ENCODE results near the gene PRDM16. TPM values are rescaled to one million over a fixed set of nuclear protein-coding genes. Genes with fewer than 3 reads are reported as not detected.

PRDM16 gene
- total RNA-seq, 1 experiment from 2014 or later: 0.04 TPM

- DNase-seq (no peak), ATAC-seq (no peak)
- no peak overlapping the region for H3K4me2 ChIP-seq (ENCODE audit: low read length)
- H3K79me2 ChIP-seq (ENCODE audit: low read length): no peaks in the 10 kb centered on the region
- no peaks in the 10 kb centered on the region for H3K36me3 ChIP-seq (ENCODE audit: low read depth, low read length)
- no peak for TF ChIP-seq EZH2 (IDR thresholded peaks at IDR 0.05; ENCODE audit: low read length, unreplicated experiment)
- TF ChIP-seq, protein P1, sequence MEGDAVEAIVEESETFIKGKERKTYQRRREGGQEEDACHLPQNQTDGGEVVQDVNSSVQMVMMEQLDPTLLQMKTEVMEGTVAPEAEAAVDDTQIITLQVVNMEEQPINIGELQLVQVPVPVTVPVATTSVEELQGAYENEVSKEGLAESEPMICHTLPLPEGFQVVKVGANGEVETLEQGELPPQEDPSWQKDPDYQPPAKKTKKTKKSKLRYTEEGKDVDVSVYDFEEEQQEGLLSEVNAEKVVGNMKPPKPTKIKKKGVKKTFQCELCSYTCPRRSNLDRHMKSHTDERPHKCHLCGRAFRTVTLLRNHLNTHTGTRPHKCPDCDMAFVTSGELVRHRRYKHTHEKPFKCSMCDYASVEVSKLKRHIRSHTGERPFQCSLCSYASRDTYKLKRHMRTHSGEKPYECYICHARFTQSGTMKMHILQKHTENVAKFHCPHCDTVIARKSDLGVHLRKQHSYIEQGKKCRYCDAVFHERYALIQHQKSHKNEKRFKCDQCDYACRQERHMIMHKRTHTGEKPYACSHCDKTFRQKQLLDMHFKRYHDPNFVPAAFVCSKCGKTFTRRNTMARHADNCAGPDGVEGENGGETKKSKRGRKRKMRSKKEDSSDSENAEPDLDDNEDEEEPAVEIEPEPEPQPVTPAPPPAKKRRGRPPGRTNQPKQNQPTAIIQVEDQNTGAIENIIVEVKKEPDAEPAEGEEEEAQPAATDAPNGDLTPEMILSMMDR (conservative IDR thresholded peaks at IDR 0.05; ENCODE audit: low read depth, low read length): no peak
- TF ChIP-seq EZH2phosphoT487 (IDR thresholded peaks at IDR 0.05; ENCODE audit: borderline replicate concordance, low read length): no peak
- no peaks in the 10 kb centered on the region for H3K9me3 ChIP-seq (ENCODE audit: low read length)
- H3K27ac ChIP-seq (ENCODE audit: low read length): no peak overlapping the region
- H3K9ac ChIP-seq (ENCODE audit: low read length): no peak overlapping the region
- no peak overlapping the region for H2AFZ ChIP-seq (ENCODE audit: low read length)
- CTCF ChIA-PET: no interaction called here
- no TSS peak for BruUV-seq (replicated peaks)
- H3K27me3 ChIP-seq (ENCODE audit: low read length): peaks cover 49% of the 10 kb centered on the region
- no peaks in the 10 kb centered on the region for H4K20me1 ChIP-seq (ENCODE audit: low read length)
- no peaks in the 10 kb centered on the region for H3K4me1 ChIP-seq (ENCODE audit: insufficient read depth, low read length)
- intact Hi-C loops (cut with micrococcal nuclease): no loop called here
- no peak overlapping the region for H3K4me3 ChIP-seq (ENCODE audit: low read length)
- no peaks in the 10 kb centered on the region for H3F3A ChIP-seq (ENCODE audit: low read length, unreplicated experiment)
- no peaks in the 10 kb centered on the region for H3K9me2 ChIP-seq (replicated peaks; ENCODE audit: low read length)
- POLR2A ChIA-PET (ENCODE audit: unreplicated experiment): no interaction called here
Measured at GRCh38 chr1:3116150-3116510, 47.1 kb downstream of the PRDM16 start.

GRCh38 chr1:3116560-3116959, 47.6 kb downstream of the PRDM16 start:
- BruUV-seq (replicated peaks): no TSS peak
- H3K27me3 ChIP-seq (ENCODE audit: low read length): peaks cover 49% of the 10 kb centered on the region
- POLR2A ChIA-PET (ENCODE audit: unreplicated experiment): no interaction called here

DNA sequence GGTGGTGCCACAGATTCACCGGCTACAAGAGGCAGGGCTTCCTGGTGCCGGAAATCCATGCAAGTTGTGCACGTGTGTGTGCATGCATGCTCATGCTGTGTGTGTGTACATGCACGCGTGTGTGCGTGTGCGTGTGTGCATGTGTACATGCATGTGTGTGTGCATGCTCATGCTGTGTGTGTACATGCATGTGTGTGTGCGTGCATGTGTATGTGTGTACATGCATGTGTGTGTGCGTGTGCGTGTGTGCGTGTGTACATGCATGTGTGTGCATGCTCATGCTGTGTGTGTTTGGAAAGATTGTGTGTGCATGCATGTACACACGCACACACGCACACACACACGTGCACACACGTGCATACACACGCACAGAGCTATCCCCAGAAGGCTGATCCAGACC, 48.9 kb downstream of the PRDM16 start:
- H4K20me1 ChIP-seq (ENCODE audit: low read length): no peaks in the 10 kb centered on the region
- H3K9me2 ChIP-seq (replicated peaks; ENCODE audit: low read length): no peaks in the 10 kb centered on the region
- H3K9me3 ChIP-seq (ENCODE audit: low read length): no peaks in the 10 kb centered on the region
- H3F3A ChIP-seq (ENCODE audit: low read length, unreplicated experiment): no peaks in the 10 kb centered on the region
- ChIA-PET CTCF (no interaction called here), POLR2A (ENCODE audit: unreplicated experiment) (no interaction called here)
- H3K4me2 ChIP-seq (ENCODE audit: low read length): no peak overlapping the region
- H2AFZ ChIP-seq (ENCODE audit: low read length): no peak overlapping the region
- peaks cover 49% of the 10 kb centered on the region for H3K27me3 ChIP-seq (ENCODE audit: low read length)
- no peak overlapping the region for H3K9ac ChIP-seq (ENCODE audit: low read length)
- no peak overlapping the region for H3K4me3 ChIP-seq (ENCODE audit: low read length)
- TF ChIP-seq EZH2 (IDR thresholded peaks at IDR 0.05; ENCODE audit: low read length, unreplicated experiment) (no peak), EZH2phosphoT487 (IDR thresholded peaks at IDR 0.05; ENCODE audit: borderline replicate concordance, low read length) (no peak)
- TF ChIP-seq, protein P1 (conservative IDR thresholded peaks at IDR 0.05; ENCODE audit: low read depth, low read length): no peak
- intact Hi-C loops (cut with micrococcal nuclease): no loop called here
- no peak for DNase-seq
- BruUV-seq (replicated peaks): no TSS peak
- ATAC-seq: no peak
- H3K27ac ChIP-seq (ENCODE audit: low read length): no peak overlapping the region
- no peaks in the 10 kb centered on the region for H3K79me2 ChIP-seq (ENCODE audit: low read length)
- no peaks in the 10 kb centered on the region for H3K4me1 ChIP-seq (ENCODE audit: insufficient read depth, low read length)
- no peaks in the 10 kb centered on the region for H3K36me3 ChIP-seq (ENCODE audit: low read depth, low read length)

More at GRCh38 chr1:3116560-3116959, 47.6 kb downstream of the PRDM16 start:
- Histone ChIP-seq H3K4me1 (ENCODE audit: insufficient read depth, low read length) (no peaks in the 10 kb centered on the region), H3K79me2 (ENCODE audit: low read length) (no peaks in the 10 kb centered on the region), H3K4me2 (ENCODE audit: low read length) (no peak overlapping the region), H3K27ac (ENCODE audit: low read length) (no peak overlapping the region), H2AFZ (ENCODE audit: low read length) (no peak overlapping the region), H3K9me2 (replicated peaks; ENCODE audit: low read length) (no peaks in the 10 kb centered on the region), H3F3A (ENCODE audit: low read length, unreplicated experiment) (no peaks in the 10 kb centered on the region), H3K4me3 (ENCODE audit: low read length) (no peak overlapping the region), H3K9ac (ENCODE audit: low read length) (no peak overlapping the region), H3K36me3 (ENCODE audit: low read depth, low read length) (no peaks in the 10 kb centered on the region), H4K20me1 (ENCODE audit: low read length) (no peaks in the 10 kb centered on the region), H3K9me3 (ENCODE audit: low read length) (no peaks in the 10 kb centered on the region)
- no peak for ATAC-seq
- DNase-seq: no peak
- CTCF ChIA-PET: no interaction called here
- intact Hi-C loops (cut with micrococcal nuclease): no loop called here
- TF ChIP-seq, protein P1 (conservative IDR thresholded peaks at IDR 0.05; ENCODE audit: low read depth, low read length): no peak
- TF ChIP-seq EZH2phosphoT487 (IDR thresholded peaks at IDR 0.05; ENCODE audit: borderline replicate concordance, low read length): no peak
- TF ChIP-seq EZH2 (IDR thresholded peaks at IDR 0.05; ENCODE audit: low read length, unreplicated experiment): no peak
